ENCODE measurements around the gene FASLG.

Gene FASLG

DNA sequence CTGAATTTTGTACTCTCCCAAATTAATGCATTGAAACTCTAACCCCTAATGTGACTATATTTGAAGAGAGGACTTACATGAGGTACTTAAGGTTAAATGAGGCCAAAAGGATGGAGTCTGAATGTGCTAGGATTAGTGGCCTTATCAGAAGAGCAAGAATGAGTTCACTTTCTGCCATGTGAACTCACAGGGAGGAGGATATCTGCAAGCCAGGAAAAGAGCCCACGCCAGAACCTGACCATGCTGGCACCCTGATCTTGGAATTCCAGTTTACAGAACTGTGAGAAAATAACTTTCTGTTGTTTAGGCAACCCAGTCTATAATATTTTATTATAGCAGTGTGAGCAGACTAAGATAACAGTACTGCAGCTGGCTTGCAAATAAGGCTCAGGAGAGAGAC is 12.2 kb upstream of the FASLG start:
- DNase-seq (ENCODE audit: low spot score), result no peak

GRCh38 chr1:172647110-172647564 is 11.8 kb upstream of the FASLG start:
- no peak for DNase-seq (ENCODE audit: low spot score)

DNA sequence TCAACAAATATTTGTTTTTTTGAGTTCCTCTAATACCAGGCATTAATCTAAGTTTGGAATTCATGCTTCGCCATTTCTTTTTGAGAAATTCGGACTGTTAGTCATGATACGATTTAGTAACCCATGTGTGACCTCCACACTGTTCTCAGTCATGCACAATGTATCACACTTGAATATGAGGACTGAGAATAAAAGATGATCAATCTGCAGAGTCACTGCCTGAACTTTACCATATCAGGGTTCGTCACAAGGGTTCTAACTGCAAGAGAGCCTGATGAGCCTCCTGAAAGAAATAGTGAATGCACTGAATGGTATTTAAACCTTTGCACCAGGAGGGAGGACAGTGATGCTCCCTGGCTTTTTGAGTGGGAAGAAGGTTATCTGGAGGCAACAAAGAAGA is 10.9 kb upstream of the FASLG start:
- DNase-seq (ENCODE audit: low spot score), result no peak

- no peak for DNase-seq (ENCODE audit: low spot score)
These were observed 8.3 kb upstream of the FASLG start for GRCh38 chr1:172650474-172651193.

DNA sequence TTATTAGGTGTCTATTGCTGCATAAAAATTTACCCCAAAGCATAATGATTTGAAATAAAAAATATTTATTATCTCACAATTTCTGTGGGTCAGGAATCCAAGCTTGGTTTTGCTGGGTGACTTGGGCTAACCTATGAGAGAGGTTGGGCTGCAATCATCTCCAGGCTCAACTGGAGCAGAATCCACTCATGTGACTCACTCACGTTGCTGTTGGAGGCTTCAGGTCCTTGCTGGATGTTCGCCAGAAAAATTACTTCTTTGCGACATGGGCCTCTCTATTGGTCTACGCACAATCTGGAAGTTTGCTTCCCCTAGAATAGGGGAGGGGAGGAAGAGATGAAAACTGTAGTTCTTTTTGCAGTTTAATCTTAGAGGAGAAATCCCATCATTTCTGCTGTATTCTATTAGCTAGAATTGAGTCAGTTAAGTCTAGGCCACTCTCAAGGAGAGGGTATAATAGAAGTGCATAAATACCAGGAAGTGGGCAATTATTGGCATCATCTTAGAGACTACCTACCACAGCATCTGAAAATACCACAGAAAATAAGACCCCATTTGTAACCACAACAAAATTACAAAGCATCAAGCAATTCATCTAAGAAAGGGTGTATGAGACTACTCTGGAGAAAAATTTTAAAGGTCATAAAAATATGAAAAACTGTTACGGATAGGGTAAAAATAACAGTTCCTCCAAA is 5.7 kb upstream of the FASLG start:
- DNase-seq (ENCODE audit: low spot score), result no peak

DNA sequence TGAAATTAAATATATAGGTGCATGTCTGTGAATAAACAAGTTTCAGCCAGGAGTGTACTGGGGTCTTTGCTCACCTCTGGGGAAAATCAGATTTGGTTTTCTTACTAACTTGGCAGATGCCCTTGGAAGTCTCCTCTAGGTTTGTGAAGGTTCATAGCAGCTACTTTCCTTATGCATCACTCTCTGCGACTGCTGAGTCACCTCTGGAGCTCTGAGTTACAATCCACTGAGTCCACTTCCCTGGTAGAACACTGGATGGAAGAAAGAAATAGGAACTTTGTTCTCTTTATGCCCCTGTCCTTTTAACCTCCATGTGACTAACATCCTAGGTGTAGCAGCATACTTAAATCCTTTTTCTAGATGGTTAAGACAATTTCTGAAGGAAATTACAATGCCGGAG is 4.4 kb upstream of the FASLG start:
- peak; percentile 80 for DNase-seq (ENCODE audit: low spot score)

DNA sequence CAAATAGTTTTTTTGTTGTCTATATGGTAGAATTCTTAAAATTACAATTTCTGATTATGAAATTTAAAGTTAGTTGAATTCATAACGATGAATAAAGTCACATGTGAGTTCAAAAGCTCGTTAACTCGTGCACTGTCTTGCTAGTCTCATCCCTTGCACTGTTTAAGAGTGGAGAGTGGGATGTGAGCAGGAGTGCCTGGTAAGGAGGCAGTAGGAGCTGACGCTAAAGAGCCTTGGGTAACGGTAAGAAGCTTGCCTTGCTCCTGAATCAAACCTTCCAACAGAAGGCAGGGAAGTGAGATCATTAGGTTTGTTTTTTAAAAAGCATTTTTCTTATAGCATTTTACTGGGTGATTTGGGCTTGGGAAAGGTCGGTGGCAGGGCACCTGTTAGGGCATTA is 2.3 kb upstream of the FASLG start:
- DNase-seq (ENCODE audit: low spot score), result no peak

DNA sequence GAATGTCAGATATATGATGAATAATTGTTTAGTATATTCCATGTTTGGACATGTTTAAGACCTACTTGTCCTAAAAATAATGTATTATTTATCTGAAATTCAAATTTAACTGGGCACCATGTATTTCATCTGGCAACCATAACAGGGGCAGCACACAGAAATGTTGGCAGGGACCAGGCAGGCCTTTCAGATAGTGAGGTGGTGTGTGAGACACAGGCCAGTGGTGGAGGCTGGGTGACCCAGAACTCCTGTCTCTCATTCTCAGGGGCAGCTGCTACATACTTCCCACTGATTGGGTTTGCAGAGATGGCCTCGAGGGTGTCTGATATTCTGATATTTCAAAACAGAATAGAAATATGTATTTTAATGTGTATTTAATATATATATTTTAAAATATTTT is 1.3 kb upstream of the FASLG start:
- DNase-seq (ENCODE audit: low spot score), result no peak

DNA sequence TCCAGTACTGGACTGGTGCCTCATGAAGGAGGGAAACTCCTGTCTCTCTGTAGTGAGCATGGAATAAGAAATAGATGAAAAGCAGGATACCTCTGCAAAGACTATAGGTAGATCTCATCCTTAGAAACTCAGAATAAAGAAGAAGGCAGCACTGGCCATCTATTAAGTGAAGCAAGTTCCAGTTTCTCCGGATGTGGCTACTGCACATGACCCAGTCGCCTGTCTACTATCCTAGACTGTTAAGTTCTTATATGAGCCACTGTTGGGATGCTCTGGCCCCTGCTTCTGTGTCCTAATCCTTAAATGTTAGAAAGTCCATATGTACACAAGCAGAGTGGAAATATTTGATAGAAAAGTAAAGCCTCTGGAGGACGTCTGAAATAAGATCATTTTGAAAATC is 2.2 kb downstream of the FASLG start:
- no peak for DNase-seq (ENCODE audit: low spot score)

DNA sequence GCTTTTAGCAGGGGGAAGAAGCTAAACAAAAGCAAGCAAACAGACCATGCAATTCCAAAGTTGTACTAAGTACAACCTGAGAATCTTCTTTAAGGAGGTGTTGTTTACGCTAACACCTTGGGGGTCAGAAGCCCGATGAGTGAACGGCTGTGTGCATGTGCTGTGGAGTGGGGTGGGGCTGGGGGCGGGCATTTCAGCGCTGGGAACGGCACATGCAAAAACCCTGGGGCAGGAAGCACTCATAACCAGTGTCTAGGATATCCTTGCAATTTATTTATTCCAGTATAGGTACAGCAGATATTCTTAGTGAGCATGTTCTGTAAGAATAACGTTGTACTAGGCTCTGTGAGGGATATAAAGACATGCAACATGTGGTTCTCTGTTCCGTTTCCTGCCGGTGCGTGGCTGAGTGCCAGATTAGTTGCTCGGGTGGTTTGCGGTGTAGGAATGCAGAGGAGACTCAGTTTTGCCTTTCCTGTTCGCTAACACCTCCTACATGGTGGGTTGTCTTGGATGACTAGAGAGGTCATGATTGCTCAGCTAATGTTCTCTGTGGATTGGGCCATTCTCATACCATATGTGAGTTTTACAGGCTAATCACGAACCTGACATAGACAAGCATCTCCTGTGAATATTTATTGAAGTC is 3.7 kb downstream of the FASLG start:
- DNase-seq (ENCODE audit: low spot score), result peak; percentile 78

GRCh38 chr1:172663732-172664131 is 4.8 kb downstream of the FASLG start:
- DNase-seq (ENCODE audit: low spot score), result no peak

GRCh38 chr1:172668097-172668496 is 9.2 kb downstream of the FASLG start:
- no peak for DNase-seq (ENCODE audit: low spot score)

- no peak for DNase-seq (ENCODE audit: low spot score)
These were observed 10.1 kb downstream of the FASLG start for GRCh38 chr1:172669011-172669410.

DNA sequence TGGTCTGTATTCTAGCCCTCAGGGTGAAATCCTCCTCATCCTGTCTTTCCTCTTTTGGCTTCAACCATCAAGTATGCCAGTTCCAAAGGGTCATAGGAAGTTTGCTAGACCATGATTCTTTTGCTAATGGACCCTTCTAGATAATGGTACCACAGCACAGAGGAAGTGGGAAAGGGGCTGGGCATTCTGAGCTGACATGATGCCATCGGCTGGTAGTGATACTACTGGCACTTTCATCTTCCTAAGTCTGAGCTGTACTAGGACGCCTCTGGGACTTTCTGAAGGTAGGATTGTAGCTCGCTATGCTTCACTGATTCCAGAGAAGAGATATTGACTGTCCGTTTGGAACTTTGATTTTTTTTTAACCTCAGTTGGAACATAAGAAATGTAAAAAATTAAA is 11.4 kb downstream of the FASLG start:
- DNase-seq (ENCODE audit: low spot score), result no peak

DNA sequence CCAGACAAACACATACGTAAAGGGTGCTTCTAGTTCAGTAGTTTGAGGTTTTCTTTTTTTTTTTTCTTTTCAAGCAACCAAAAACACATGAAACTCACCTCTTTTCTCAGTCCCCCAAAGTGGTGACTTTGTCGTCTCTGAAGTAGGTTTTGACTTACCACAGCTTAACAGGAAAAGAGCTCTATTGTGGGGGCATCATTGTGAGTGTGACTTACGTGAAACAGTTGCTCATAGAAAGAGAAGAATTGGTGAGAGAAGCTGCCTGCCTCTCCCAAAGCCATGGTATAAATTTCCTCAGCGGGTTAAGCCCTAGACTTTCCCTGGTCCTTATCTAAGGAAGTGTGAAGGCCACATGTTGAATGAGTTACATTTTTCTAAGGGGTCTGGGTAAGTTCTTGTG is 11.9 kb downstream of the FASLG start:
- DNase-seq (ENCODE audit: low spot score), result no peak

DNA sequence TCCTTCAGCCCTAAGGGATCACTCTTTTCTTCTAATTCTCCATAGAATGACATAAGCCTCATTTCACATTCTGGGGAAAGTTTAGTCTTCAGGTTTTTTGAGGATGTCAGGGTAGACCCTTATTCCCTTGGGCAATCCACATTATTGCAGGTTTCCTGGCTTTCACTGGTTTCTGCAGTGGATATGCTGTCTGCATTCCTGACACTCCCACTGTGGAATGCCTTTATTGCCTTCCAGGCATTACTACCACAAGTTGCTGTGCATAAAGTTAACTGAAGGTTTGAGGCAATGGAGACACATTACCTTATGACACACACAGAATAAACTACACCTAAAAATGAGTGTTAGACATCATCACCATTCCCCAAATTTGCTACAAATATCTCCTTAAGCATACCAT is 12.7 kb downstream of the FASLG start:
- peak; percentile 29 for DNase-seq (ENCODE audit: low spot score)

GRCh38 chr1:172672720-172673119 is 13.8 kb downstream of the FASLG start:
- DNase-seq (ENCODE audit: low spot score), result no peak

DNA sequence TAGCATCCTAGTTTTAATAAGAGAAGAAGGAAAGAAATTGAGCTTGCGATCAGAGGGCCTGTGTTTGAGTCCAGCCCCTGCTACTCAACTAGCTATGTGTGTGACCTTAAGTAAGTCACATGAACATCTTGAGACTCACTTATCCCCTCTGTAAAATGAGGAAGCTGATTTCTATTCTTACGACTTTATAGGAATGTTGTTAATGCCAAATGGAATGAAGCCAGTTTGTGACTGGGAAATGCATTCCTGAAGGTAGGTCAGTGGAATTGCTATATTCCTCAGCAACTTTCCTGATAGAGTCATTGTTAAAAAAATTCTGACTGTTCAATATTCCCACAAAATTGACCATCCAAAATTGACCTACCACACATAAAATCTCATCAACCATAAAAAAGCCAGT is 14.9 kb downstream of the FASLG start:
- no peak for DNase-seq (ENCODE audit: low spot score)

DNA sequence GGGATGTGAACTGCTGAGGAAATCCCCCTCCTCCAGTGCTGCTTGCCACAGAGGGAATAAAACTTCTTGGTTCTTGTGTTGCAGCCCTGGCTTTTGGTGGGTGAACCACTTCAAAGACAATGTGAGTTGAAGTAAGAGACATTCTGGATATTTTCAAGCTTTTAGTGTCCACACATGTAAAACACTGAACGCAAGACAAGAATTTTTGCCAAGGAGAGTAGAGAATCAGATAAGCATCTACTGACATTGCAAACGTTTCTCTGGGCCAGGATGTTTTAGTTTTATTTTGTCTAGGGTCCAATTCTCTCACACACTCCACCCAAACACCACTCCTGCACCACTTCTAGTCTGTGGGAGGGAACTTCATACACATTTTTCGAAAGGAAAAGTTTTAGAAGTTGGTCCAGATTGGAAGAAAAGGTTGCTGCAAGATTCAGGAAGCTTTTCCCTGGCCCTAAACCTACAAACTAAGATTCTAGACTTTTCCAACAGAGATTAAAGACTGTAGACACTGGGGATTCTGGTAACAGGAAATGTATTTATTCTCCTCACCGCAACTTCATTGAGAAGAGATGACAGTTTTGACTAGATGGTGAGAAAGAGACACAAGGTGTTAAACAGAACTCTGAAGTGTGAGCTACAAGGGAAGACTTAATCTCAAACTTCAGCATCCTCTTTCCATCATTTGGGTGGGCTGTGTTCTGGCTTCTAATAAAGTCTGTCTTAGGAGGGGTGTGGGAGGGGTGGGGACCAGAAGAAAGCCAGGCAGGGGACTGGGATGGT is 16.1 kb downstream of the FASLG start:
- no peak for DNase-seq (ENCODE audit: low spot score)

GRCh38 chr1:172679000-172679772 is 20.3 kb downstream of the FASLG start:
- no peak for DNase-seq (ENCODE audit: low spot score)

GRCh38 chr1:172680244-172680643 is 21.3 kb downstream of the FASLG start:
- no peak for DNase-seq (ENCODE audit: low spot score)

All from AG08396 (cell line).